ENCODE data around the gene CSTB.

The CSTB gene

GRCh38 chr21:43752758-43753438, 23.2 kb downstream of the CSTB start:
- DNase-seq (ENCODE audit: extremely low read depth in 1 of 2, low read depth in 1 of 2): no peak

GRCh38 chr21:43751955-43752591, 24.0 kb downstream of the CSTB start:
- no peak for DNase-seq (ENCODE audit: extremely low read depth in 1 of 2, low read depth in 1 of 2)

GRCh38 chr21:43750339-43751033, 25.6 kb downstream of the CSTB start:
- DNase-seq (ENCODE audit: extremely low read depth in 1 of 2, low read depth in 1 of 2): no peak

- no peak for DNase-seq (ENCODE audit: extremely low read depth in 1 of 2, low read depth in 1 of 2)
Observed at GRCh38 chr21:43749651-43750262, 26.4 kb downstream of the CSTB start.

- no peak for DNase-seq (ENCODE audit: extremely low read depth in 1 of 2, low read depth in 1 of 2)
Observed at GRCh38 chr21:43748622-43749021, 27.5 kb downstream of the CSTB start.

GRCh38 chr21:43745772-43746517, 30.2 kb downstream of the CSTB start:
- DNase-seq (ENCODE audit: extremely low read depth in 1 of 2, low read depth in 1 of 2): no peak

GRCh38 chr21:43744725-43745124, 31.4 kb downstream of the CSTB start:
- no peak for DNase-seq (ENCODE audit: extremely low read depth in 1 of 2, low read depth in 1 of 2)

GRCh38 chr21:43743947-43744346, 32.2 kb downstream of the CSTB start:
- no peak for DNase-seq (ENCODE audit: extremely low read depth in 1 of 2, low read depth in 1 of 2)

GRCh38 chr21:43741423-43742096, 34.5 kb downstream of the CSTB start:
- no peak for DNase-seq (ENCODE audit: extremely low read depth in 1 of 2, low read depth in 1 of 2)

- DNase-seq (ENCODE audit: extremely low read depth in 1 of 2, low read depth in 1 of 2): no peak
Observed at GRCh38 chr21:43740497-43741156, 35.5 kb downstream of the CSTB start.

- no peak for DNase-seq (ENCODE audit: extremely low read depth in 1 of 2, low read depth in 1 of 2)
Observed at GRCh38 chr21:43739621-43740435, 36.3 kb downstream of the CSTB start.

GRCh38 chr21:43737158-43737950, 38.8 kb downstream of the CSTB start:
- no peak for DNase-seq (ENCODE audit: extremely low read depth in 1 of 2, low read depth in 1 of 2)

GRCh38 chr21:43736224-43736883, 39.8 kb downstream of the CSTB start:
- DNase-seq (ENCODE audit: extremely low read depth in 1 of 2, low read depth in 1 of 2): no peak

GRCh38 chr21:43735236-43736091, 40.6 kb downstream of the CSTB start:
- no peak for DNase-seq (ENCODE audit: extremely low read depth in 1 of 2, low read depth in 1 of 2)

- DNase-seq (ENCODE audit: extremely low read depth in 1 of 2, low read depth in 1 of 2): no peak
Observed at GRCh38 chr21:43734928-43735229, 41.2 kb downstream of the CSTB start.

- DNase-seq (ENCODE audit: extremely low read depth in 1 of 2, low read depth in 1 of 2): peak in 1 of 2 donors; percentile 15
Observed at GRCh38 chr21:43734131-43734927, 41.8 kb downstream of the CSTB start.

All from stimulated activated CD8-positive, alpha-beta memory T cell treated with anti-CD3 and anti-CD28 coated beads, Interleukin-7, amount 100 ng/mL, for 48 hours (primary cell).